ENCODE data around the gene SEL1L. TPM values are rescaled to one million over a fixed set of nuclear protein-coding genes. Genes with fewer than 3 reads are reported as not detected.

The SEL1L gene
- total and polyA plus RNA-seq, 2 of the 13 experiments (the other 11 are each of a cell fraction or from before 2014, with no cell fraction given) = 15.3 to 61.0 TPM

DNA sequence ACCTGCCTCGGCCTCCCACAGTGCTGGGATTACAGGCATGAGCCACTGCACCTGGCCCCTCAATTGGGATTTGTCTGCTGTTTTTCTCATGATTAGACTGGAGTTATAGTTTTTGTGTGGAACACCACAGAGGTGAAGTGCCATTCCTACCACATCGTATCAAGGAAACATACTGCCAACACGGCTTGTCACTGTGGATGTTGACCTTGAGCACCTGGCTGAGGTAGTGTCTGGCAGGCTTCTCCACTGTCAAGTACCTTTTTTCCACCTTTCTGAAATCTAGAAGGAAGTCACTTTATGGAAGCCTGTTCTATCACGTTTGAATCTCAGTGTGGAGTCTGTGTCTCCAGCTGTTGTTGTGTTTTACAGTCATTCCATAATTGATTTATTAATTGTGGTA, 21.4 kb upstream of the SEL1L start (continued):
- TF ChIP-seq, protein P1, sequence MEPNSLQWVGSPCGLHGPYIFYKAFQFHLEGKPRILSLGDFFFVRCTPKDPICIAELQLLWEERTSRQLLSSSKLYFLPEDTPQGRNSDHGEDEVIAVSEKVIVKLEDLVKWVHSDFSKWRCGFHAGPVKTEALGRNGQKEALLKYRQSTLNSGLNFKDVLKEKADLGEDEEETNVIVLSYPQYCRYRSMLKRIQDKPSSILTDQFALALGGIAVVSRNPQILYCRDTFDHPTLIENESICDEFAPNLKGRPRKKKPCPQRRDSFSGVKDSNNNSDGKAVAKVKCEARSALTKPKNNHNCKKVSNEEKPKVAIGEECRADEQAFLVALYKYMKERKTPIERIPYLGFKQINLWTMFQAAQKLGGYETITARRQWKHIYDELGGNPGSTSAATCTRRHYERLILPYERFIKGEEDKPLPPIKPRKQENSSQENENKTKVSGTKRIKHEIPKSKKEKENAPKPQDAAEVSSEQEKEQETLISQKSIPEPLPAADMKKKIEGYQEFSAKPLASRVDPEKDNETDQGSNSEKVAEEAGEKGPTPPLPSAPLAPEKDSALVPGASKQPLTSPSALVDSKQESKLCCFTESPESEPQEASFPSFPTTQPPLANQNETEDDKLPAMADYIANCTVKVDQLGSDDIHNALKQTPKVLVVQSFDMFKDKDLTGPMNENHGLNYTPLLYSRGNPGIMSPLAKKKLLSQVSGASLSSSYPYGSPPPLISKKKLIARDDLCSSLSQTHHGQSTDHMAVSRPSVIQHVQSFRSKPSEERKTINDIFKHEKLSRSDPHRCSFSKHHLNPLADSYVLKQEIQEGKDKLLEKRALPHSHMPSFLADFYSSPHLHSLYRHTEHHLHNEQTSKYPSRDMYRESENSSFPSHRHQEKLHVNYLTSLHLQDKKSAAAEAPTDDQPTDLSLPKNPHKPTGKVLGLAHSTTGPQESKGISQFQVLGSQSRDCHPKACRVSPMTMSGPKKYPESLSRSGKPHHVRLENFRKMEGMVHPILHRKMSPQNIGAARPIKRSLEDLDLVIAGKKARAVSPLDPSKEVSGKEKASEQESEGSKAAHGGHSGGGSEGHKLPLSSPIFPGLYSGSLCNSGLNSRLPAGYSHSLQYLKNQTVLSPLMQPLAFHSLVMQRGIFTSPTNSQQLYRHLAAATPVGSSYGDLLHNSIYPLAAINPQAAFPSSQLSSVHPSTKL (CRISPR knock-in tag; IDR thresholded peaks at IDR 0.05) = no peak
- TF ChIP-seq MED1 (CRISPR knock-in tag; IDR thresholded peaks at IDR 0.05) (no peak), ZNF713 (CRISPR knock-in tag; IDR thresholded peaks at IDR 0.05) (no peak)

DNA sequence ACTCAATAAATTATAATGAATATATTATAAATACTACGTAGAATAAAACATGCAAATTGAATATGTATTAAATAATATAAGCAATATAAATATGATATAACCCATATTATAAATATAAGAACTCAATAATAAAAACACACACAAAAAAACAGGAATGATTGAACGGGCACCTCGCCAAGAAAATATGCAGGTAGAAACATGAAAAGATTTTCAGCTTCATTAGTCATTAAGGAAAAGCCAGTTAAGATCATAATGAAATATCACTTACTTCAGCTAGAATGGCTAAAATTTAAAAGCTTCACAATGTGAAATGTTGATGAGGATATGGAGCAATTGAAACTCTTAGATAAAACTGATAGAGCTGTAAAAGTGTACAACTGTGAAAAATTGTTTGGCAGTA, 17.8 kb upstream of the SEL1L start:
- ChIA-PET CTCF (ENCODE audit: low intra/inter-chr PET ratio, low total read pairs) (no interaction called here), POLR2A (no interaction called here)
- Histone ChIP-seq H3K27me3 (ENCODE audit: control insufficient read depth in 1 of 2, insufficient read depth in 2 of 2, low read length in 2 of 2) (no peaks in the 10 kb centered on the region), H3K4me3 (replicated peaks in 1 of 3; ENCODE audit: insufficient read depth in 1 of 3, low read depth in 2 of 3, low read length in 3 of 3) (no peak overlapping the region), H3K36me3 (replicated peaks in 1 of 2; ENCODE audit: control insufficient read depth in 1 of 2, insufficient read depth in 2 of 2, low read length in 2 of 2) (no peaks in the 10 kb centered on the region), H2AFZ (ENCODE audit: low read length) (no peak overlapping the region), H3K9me3 (ENCODE audit: low read length) (no peaks in the 10 kb centered on the region), H3K79me2 (ENCODE audit: insufficient read depth, low read length) (no peaks in the 10 kb centered on the region), H3K4me1 (ENCODE audit: insufficient read depth, low read length) (no peaks in the 10 kb centered on the region), H4K20me1 (ENCODE audit: insufficient read depth, low read length) (no peaks in the 10 kb centered on the region), H3K9ac (ENCODE audit: insufficient read depth, low read depth, low read length) (no peak overlapping the region), H3K27ac (ENCODE audit: extremely low read length, insufficient read depth, low read length) (no peak overlapping the region), H3K4me2 (ENCODE audit: low read depth, low read length) (no peak overlapping the region)
- TF ChIP-seq ARNT (IDR thresholded peaks at IDR 0.05) (no peak), AGO1 (IDR thresholded peaks at IDR 0.05; ENCODE audit: low read depth, low read length, poor library complexity, severe bottlenecking) (no peak), EEA1 (CRISPR knock-in tag; IDR thresholded peaks at IDR 0.05; ENCODE audit: borderline replicate concordance) (no peak), KLF11 (CRISPR knock-in tag; IDR thresholded peaks at IDR 0.05) (no peak), REPIN1 (CRISPR knock-in tag; IDR thresholded peaks at IDR 0.05; ENCODE audit: borderline replicate concordance, low read depth) (no peak), SYNCRIP (IDR thresholded peaks at IDR 0.05; ENCODE audit: insufficient read depth, low read depth, low read length) (no peak), PRPF4 (IDR thresholded peaks at IDR 0.05; ENCODE audit: low read depth, low read length, poor library complexity, severe bottlenecking) (no peak), ZNF205 (CRISPR knock-in tag; IDR thresholded peaks at IDR 0.05) (no peak), ZNF274 (CRISPR knock-in tag; IDR thresholded peaks at IDR 0.05) (no peak), ZNF383 (CRISPR knock-in tag; IDR thresholded peaks at IDR 0.05; ENCODE audit: borderline replicate concordance) (no peak), ZNF75D (CRISPR knock-in tag; IDR thresholded peaks at IDR 0.05; ENCODE audit: borderline replicate concordance) (no peak), ZNF547 (CRISPR knock-in tag; IDR thresholded peaks at IDR 0.05) (no peak), AGO2 (optimal IDR thresholded peaks at IDR 0.05; ENCODE audit: low read depth, low read length) (no peak)
- no TSS peak for BruUV-seq (replicated peaks)
- no peak for FAIRE-seq
- intact Hi-C loops (cut with micrococcal nuclease; ENCODE audit: unreplicated experiment) (no loop called here), in situ Hi-C loops (cut with HindIII; ENCODE audit: extremely low pct_ligation_motif_present, low pct_unique_long_range_greater_than_20kb) (no loop called here)
- ATAC-seq = no peak
- no peak for DNase-seq (ENCODE audit: low spot score)
- WGBS (ENCODE audit: low lambda C conversion rate) = 23% methylated on average over 3 of the region's 3 CpGs
